Body of pancreas (tissue), 4 donors: ENCODE data around the gene PRCP.

Source experiments
- POLR2A ChIP-seq, 3 donors: fragments of 450-650 bp; IDR thresholded peaks; one replicate each; pipeline ENCODE4 v1.6.1; 2016; ENCODE audit warnings: antibody characterized with exemption in 3 of 3, mild to moderate bottlenecking in 2 of 3
- TF ChIP-seq, protein P1 (sequence below), 7 experiments: fragments of 450-650 bp in 4 of 7; fragments of 200-600 bp in 3 of 7; sonication (generic) in 3 of 7; IDR thresholded peaks; one replicate each; pipeline ENCODE4 v1.5.1; 2016 to 2019; ENCODE audit warnings: antibody characterized with exemption in 7 of 7

DNA sequence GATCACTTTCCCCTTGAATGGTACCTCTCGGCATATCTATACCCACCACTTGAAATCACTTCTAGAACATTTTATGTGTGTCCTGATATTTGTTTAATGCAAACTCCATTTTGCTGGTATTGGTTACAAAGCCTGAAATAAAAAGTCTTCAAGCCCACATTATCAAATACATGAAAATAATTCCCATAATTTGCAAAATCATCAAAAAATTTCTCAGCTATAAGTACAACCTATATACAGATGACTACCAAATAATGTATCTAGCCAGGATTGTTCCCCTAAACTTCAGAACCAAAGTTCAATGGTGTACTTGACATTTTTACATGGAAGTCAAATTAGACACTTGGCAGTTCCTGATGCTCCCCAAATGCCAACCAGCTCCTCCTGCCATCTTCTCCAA is 71.8 kb downstream of the PRCP start:
- TF ChIP-seq, protein P1, sequence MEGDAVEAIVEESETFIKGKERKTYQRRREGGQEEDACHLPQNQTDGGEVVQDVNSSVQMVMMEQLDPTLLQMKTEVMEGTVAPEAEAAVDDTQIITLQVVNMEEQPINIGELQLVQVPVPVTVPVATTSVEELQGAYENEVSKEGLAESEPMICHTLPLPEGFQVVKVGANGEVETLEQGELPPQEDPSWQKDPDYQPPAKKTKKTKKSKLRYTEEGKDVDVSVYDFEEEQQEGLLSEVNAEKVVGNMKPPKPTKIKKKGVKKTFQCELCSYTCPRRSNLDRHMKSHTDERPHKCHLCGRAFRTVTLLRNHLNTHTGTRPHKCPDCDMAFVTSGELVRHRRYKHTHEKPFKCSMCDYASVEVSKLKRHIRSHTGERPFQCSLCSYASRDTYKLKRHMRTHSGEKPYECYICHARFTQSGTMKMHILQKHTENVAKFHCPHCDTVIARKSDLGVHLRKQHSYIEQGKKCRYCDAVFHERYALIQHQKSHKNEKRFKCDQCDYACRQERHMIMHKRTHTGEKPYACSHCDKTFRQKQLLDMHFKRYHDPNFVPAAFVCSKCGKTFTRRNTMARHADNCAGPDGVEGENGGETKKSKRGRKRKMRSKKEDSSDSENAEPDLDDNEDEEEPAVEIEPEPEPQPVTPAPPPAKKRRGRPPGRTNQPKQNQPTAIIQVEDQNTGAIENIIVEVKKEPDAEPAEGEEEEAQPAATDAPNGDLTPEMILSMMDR (IDR thresholded peaks at IDR 0.05): no peak
- TF ChIP-seq POLR2A (IDR thresholded peaks at IDR 0.05): no peak
